ENCODE measurements around the gene ZBED1.

ZBED1 gene

GRCh38 chrX:2540426-2540947 is 39.7 kb upstream of the ZBED1 start:
- no peak for TF ChIP-seq FOXM1 (IDR thresholded peaks at IDR 0.05; ENCODE audit: borderline replicate concordance, low read depth)
- TF ChIP-seq RAD21 (IDR thresholded peaks at IDR 0.05; ENCODE audit: low read depth), result no peak
- TF ChIP-seq, protein P1, sequence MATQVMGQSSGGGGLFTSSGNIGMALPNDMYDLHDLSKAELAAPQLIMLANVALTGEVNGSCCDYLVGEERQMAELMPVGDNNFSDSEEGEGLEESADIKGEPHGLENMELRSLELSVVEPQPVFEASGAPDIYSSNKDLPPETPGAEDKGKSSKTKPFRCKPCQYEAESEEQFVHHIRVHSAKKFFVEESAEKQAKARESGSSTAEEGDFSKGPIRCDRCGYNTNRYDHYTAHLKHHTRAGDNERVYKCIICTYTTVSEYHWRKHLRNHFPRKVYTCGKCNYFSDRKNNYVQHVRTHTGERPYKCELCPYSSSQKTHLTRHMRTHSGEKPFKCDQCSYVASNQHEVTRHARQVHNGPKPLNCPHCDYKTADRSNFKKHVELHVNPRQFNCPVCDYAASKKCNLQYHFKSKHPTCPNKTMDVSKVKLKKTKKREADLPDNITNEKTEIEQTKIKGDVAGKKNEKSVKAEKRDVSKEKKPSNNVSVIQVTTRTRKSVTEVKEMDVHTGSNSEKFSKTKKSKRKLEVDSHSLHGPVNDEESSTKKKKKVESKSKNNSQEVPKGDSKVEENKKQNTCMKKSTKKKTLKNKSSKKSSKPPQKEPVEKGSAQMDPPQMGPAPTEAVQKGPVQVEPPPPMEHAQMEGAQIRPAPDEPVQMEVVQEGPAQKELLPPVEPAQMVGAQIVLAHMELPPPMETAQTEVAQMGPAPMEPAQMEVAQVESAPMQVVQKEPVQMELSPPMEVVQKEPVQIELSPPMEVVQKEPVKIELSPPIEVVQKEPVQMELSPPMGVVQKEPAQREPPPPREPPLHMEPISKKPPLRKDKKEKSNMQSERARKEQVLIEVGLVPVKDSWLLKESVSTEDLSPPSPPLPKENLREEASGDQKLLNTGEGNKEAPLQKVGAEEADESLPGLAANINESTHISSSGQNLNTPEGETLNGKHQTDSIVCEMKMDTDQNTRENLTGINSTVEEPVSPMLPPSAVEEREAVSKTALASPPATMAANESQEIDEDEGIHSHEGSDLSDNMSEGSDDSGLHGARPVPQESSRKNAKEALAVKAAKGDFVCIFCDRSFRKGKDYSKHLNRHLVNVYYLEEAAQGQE (IDR thresholded peaks at IDR 0.05; ENCODE audit: low read depth), result no peak
- TF ChIP-seq, protein P2, sequence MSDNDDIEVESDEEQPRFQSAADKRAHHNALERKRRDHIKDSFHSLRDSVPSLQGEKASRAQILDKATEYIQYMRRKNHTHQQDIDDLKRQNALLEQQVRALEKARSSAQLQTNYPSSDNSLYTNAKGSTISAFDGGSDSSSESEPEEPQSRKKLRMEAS (IDR thresholded peaks at IDR 0.05), result no peak
- TF ChIP-seq EGR1 (IDR thresholded peaks at IDR 0.05), result no peak
- TF ChIP-seq YY1 (IDR thresholded peaks at IDR 0.05; ENCODE audit: low read depth), result no peak
- no peak for TF ChIP-seq TEAD4 (IDR thresholded peaks at IDR 0.05)
- TF ChIP-seq USF1 (IDR thresholded peaks at IDR 0.05), result no peak
- no peak for TF ChIP-seq ZBTB7A (IDR thresholded peaks at IDR 0.05; ENCODE audit: low read depth)
- no peak for TF ChIP-seq CEBPB (IDR thresholded peaks at IDR 0.05)
- TF ChIP-seq TAF1 (IDR thresholded peaks at IDR 0.05; ENCODE audit: low read depth), result no peak
- no peak for TF ChIP-seq NFIC (IDR thresholded peaks at IDR 0.05)
- TF ChIP-seq TCF12 (IDR thresholded peaks at IDR 0.05; ENCODE audit: low read depth), result no peak
- no peak for TF ChIP-seq EP300 (IDR thresholded peaks at IDR 0.05; ENCODE audit: borderline replicate concordance)
- TF ChIP-seq CREB1 (IDR thresholded peaks at IDR 0.05; ENCODE audit: low read depth), result no peak

DNA sequence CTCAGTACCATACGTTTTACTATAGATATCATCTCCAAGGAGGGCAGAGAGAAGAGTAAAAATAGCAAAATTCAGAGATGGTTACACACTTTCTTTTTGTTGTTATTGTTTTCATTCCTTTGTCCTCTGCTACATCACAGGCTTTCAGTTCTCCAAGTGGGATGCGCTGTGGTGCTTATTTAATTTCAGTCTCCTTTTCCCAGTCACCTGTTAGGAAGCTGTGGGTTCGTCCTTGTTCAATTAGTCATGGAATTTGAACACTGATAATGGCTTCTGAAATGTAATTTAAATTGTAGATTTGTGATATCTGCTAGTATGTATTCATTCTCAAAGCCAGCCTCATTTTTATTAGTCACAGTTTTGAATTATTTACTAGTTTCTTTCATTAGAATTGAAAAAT is 38.8 kb upstream of the ZBED1 start:
- no peak for TF ChIP-seq FOXM1 (IDR thresholded peaks at IDR 0.05; ENCODE audit: borderline replicate concordance, low read depth)
- no peak for TF ChIP-seq TEAD4 (IDR thresholded peaks at IDR 0.05)
- TF ChIP-seq NFIC (IDR thresholded peaks at IDR 0.05), result no peak
- no peak for TF ChIP-seq RAD21 (IDR thresholded peaks at IDR 0.05; ENCODE audit: low read depth)
- TF ChIP-seq ZBTB7A (IDR thresholded peaks at IDR 0.05; ENCODE audit: low read depth), result no peak
- TF ChIP-seq TCF12 (IDR thresholded peaks at IDR 0.05; ENCODE audit: low read depth), result no peak
- TF ChIP-seq, protein P2 (IDR thresholded peaks at IDR 0.05), result no peak
- no peak for TF ChIP-seq EP300 (IDR thresholded peaks at IDR 0.05; ENCODE audit: borderline replicate concordance)
- no peak for TF ChIP-seq CREB1 (IDR thresholded peaks at IDR 0.05; ENCODE audit: low read depth)
- TF ChIP-seq EGR1 (IDR thresholded peaks at IDR 0.05), result no peak
- TF ChIP-seq, protein P1 (IDR thresholded peaks at IDR 0.05; ENCODE audit: low read depth), result no peak
- no peak for TF ChIP-seq USF1 (IDR thresholded peaks at IDR 0.05)
- TF ChIP-seq CEBPB (IDR thresholded peaks at IDR 0.05), result no peak
- no peak for TF ChIP-seq YY1 (IDR thresholded peaks at IDR 0.05; ENCODE audit: low read depth)
- TF ChIP-seq TAF1 (IDR thresholded peaks at IDR 0.05; ENCODE audit: low read depth), result no peak

DNA sequence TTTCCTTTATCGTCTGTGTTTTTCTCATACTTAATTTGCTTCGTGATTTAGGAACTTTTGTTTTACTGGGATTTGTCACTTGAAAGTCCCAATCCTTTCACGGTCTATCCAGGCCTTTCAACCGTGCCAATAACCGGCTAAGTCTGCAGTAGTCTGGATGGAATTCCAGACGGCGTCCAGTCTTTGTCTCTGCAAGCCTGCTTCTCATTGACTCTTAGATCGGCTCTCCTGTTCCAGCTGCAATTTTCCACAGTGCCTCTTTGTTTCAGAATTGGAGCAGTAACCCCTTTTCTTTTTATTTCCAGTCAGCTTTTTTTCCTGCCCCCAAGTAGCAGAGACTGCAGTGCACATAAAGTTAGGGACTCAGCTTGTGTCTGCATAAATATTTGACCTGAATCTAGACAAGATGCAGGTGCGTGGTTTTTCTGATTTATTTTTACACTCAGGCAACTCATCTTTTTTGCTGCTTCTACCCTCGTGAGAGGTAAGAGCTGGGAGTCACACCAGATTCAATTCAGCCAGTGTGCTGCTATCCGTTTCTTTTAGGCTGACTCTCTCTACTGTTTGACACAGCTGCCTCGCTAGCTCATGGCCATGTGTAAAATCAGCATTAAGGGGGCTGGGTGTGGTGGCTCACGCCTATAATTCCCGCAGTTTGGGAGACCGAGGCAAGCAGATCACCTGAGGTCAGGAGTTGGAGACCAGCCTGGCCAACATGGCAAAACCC is 37.4 kb upstream of the ZBED1 start:
- TF ChIP-seq FOXM1 (IDR thresholded peaks at IDR 0.05; ENCODE audit: borderline replicate concordance, low read depth) (no peak), YY1 (IDR thresholded peaks at IDR 0.05; ENCODE audit: low read depth) (no peak), CREB1 (IDR thresholded peaks at IDR 0.05; ENCODE audit: low read depth) (no peak), CEBPB (IDR thresholded peaks at IDR 0.05) (no peak), ZBTB7A (IDR thresholded peaks at IDR 0.05; ENCODE audit: low read depth) (no peak), TEAD4 (IDR thresholded peaks at IDR 0.05) (no peak), TAF1 (IDR thresholded peaks at IDR 0.05; ENCODE audit: low read depth) (no peak), RAD21 (IDR thresholded peaks at IDR 0.05; ENCODE audit: low read depth) (no peak), USF1 (IDR thresholded peaks at IDR 0.05) (no peak), EGR1 (IDR thresholded peaks at IDR 0.05) (no peak), TCF12 (IDR thresholded peaks at IDR 0.05; ENCODE audit: low read depth) (no peak), NFIC (IDR thresholded peaks at IDR 0.05) (no peak), EP300 (IDR thresholded peaks at IDR 0.05; ENCODE audit: borderline replicate concordance) (no peak)
- TF ChIP-seq, protein P2 (IDR thresholded peaks at IDR 0.05), result no peak
- TF ChIP-seq, protein P1 (IDR thresholded peaks at IDR 0.05; ENCODE audit: low read depth), result no peak
